UCSD-AML1 (cell line): ENCODE data around the gene ROR2.

Experiments
- DNase-seq: peaks from one replicate; lab custom pipeline; 2025; ENCODE audit not compliant: unreplicated experiment; lab: John Stamatoyannopoulos, UW

Gene ROR2

GRCh38 chr9:91724609-91725505, 225.2 kb downstream of the ROR2 start:
- no peak for DNase-seq

- DNase-seq, result no peak
Observed at GRCh38 chr9:91724068-91724440, 226.0 kb downstream of the ROR2 start.

GRCh38 chr9:91723420-91724067, 226.5 kb downstream of the ROR2 start:
- DNase-seq, result no peak

- DNase-seq, result no peak
Observed at GRCh38 chr9:91720751-91721705, 229.0 kb downstream of the ROR2 start.

- no peak for DNase-seq
Observed at GRCh38 chr9:91720313-91720712, 229.7 kb downstream of the ROR2 start.

- no peak for DNase-seq
Observed at GRCh38 chr9:91718071-91718470, 232.0 kb downstream of the ROR2 start.

- DNase-seq, result no peak
Observed at GRCh38 chr9:91716815-91717214, 233.2 kb downstream of the ROR2 start.

- no peak for DNase-seq
Observed at GRCh38 chr9:91716239-91716638, 233.8 kb downstream of the ROR2 start.

GRCh38 chr9:91714874-91715615, 235.0 kb downstream of the ROR2 start:
- DNase-seq, result no peak

GRCh38 chr9:91714020-91714806, 235.8 kb downstream of the ROR2 start:
- DNase-seq, result no peak

GRCh38 chr9:91712811-91713210, 237.2 kb downstream of the ROR2 start:
- DNase-seq, result no peak

- no peak for DNase-seq
Observed at GRCh38 chr9:91711755-91712601, 238.1 kb downstream of the ROR2 start.

GRCh38 chr9:91710158-91710557, 239.9 kb downstream of the ROR2 start:
- no peak for DNase-seq

GRCh38 chr9:91705386-91705785, 244.6 kb downstream of the ROR2 start:
- no peak for DNase-seq

- DNase-seq, result no peak
Observed at GRCh38 chr9:91700475-91700874, 249.6 kb downstream of the ROR2 start.

GRCh38 chr9:91698266-91698665, 251.8 kb downstream of the ROR2 start:
- no peak for DNase-seq

GRCh38 chr9:91697201-91697600, 252.8 kb downstream of the ROR2 start:
- DNase-seq, result no peak

GRCh38 chr9:91694081-91694870, 255.8 kb downstream of the ROR2 start:
- DNase-seq, result no peak
